Stimulated activated CD8-positive, alpha-beta memory T cell treated with anti-CD3 and anti-CD28 coated beads, Interleukin-15, amount 100 ng/mL, for 24 hours (primary cell): ENCODE measurements around the gene MMP12.

ENCODE experiments used
- DNase-seq: peaks from one replicate; pipeline ENCODE4 v3.0.0-alpha.2; 2020; ENCODE audit warnings: low read depth

The MMP12 gene

DNA sequence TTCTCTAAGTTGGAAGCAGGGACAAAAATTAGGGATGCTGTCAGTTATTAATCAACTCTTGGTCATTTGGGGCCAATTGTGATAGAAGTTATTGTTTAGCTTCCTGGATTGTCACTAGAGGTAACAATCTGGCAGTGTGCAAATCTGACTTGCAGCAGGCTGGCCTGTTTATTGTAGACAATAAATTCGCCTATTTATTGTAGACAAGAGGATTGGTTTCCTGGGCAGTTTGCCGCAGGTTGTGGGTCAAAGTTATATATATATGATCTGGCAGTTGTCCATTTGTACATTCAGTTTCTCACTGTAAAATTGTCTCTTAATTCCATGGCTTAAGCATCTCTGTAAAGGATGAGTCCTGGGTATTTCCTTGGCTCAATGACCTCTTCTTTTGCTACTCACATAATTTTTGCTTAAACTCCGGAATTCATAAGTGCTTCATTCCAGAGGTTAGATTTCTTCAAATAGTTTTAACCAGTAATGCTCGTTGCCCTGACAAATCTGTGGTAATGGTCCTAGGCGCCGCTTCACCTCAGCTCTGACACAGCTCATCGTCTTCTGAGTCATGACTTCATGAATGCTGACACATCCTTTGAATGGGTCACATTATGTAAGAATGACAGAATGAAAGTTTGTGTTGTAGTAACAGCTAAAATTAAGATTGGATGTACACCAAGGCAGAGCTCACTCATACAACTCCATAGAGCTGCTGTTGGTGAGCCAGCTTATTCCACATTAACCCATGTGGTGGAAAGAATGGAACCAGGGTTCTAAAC is 23.6 kb downstream of the MMP12 start:
- no peak for DNase-seq

DNA sequence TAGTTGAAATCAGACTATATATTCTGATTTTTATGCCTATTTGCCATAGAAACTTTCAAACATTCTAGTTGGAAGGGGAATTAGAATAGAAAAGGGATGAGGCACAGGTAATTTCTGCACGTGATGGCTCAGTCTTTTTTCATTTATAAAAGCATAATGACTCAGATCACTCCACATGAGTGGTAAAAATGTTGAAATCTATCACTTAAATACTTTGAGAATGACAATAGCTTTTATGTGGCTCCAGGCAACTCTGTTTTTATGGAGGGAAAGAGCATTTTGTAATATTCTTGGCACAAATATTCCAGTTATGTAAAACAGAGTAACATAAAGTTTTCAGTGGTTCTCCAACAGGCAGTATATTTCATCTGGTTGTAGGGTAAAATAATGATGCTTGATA is 25.5 kb downstream of the MMP12 start:
- no peak for DNase-seq

GRCh38 chr11:102846292-102846691 is 28.5 kb downstream of the MMP12 start:
- no peak for DNase-seq

GRCh38 chr11:102843489-102843888 is 31.3 kb downstream of the MMP12 start, which contains the start of gene MMP3:
MMP3 (minus strand) TSS chr11:102843609; CDS start chr11:102843546, 63 bp downstream.
- no peak for DNase-seq

DNA sequence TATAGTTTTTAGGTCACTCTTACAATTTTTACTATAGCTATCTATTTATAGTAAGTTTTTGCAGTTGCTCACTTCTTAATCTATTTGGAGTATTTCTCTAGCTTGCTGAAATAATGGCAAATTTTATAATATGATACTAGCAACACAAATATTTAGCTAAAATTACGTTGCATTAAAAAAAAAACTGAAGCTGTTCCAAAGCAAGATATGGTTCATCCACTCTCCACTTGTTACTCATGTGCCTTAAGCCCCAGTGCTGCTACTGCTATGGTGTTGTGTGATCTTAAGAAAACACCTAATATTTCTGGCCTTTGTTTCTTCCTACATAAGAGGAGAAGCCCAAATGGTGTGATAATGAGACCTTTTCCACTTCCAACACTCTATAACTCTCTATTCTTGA is 31.9 kb downstream of the MMP12 start:
- DNase-seq: no peak

GRCh38 chr11:102840018-102840417 is 34.8 kb downstream of the MMP12 start:
- DNase-seq: no peak

DNA sequence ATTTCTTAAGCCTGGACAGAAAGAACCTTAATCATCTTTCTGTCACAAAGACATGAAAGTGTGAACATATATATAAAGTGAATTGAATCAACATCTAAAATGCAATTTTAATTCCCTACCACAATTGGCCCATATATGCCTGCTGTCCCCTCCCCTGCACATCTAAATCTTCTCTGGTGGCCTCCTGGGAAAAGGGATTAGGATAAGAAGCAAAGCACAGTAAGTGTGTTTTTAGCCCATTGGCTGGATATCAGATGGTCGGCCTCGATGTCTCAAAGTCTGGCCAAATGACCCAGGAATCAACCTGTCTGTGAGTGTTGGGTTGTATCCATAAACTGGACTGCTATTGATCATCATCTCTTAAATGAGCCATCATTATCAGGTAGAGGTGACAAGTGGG is 37.1 kb downstream of the MMP12 start:
- no peak for DNase-seq

DNA sequence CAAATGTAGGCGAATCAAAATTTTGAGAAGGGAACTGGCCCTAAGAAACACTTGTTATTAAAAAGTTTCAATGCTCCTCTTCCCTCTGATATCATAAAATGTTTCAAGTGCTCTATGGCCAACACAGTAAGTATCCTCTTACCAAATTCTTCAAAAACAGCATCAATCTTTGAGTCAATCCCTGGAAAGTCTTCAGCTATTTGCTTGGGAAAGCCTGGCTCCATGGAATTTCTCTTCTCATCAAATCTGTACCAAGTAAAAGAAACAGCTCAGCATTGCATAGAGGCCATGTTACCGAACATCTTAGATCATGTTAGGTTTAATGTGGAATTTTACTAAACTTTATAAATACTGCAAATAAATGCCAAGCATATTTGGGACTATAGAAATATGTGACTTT is 37.6 kb downstream of the MMP12 start:
- no peak for DNase-seq

- DNase-seq: no peak
Measured at GRCh38 chr11:102836290-102836875, 38.4 kb downstream of the MMP12 start.

DNA sequence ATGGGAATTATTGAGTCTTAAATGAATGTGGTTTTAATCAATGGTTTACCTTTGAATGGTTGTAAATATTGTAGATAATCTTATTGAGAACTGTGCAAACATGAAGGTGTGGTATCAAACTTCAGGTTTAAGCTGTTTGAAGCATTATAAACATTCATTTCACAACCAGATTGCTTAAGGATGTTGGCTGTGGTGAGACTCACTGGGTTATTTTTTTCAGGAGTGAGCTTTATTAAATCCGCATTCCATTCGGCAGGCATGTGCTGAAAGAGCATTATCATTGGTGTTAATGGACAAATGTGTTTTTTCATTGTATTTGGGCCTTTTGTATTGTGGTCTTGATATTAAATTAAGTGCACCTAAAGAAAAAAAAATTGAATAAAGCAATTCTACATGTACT is 41.1 kb downstream of the MMP12 start:
- DNase-seq: no peak

GRCh38 chr11:102832612-102833011 is 42.2 kb downstream of the MMP12 start:
- DNase-seq: no peak

GRCh38 chr11:102831489-102832440 is 43.0 kb downstream of the MMP12 start:
- DNase-seq: no peak

- DNase-seq: no peak
Measured at GRCh38 chr11:102831128-102831488, 43.7 kb downstream of the MMP12 start.

- DNase-seq: no peak
Measured at GRCh38 chr11:102830001-102830727, 44.6 kb downstream of the MMP12 start.

DNA sequence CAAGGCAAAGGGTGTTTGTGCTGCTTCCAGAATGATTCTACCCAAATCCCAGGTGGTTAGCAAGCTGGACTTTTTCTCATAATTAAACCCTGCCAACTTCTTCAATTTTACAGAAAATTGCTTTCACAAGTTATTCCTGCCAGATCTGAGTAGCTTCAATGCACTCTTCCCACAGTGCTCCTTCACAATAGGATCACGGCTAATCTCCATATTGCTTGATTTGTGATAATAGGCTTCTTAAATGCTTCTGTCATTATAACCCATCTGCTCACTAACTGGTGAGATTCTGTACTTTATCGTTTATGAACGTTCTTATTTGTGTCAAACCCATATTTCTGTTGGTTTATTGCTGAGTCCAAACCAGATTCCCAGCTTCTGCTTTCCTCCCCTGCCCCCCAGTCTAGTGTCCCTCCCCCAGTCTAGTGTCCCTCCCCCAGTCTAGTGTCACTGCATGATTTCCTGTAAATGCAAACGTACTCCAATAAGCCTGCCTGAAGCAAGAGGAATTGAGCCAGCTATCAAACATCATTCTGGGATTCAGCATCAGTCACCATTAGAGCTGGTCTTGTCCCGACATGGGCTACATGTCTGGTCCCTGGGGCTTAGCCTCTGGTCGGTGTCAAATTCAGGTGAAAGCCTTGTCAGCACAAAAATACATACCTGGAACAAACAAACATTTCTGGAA is 45.3 kb downstream of the MMP12 start:
- DNase-seq: no peak

DNA sequence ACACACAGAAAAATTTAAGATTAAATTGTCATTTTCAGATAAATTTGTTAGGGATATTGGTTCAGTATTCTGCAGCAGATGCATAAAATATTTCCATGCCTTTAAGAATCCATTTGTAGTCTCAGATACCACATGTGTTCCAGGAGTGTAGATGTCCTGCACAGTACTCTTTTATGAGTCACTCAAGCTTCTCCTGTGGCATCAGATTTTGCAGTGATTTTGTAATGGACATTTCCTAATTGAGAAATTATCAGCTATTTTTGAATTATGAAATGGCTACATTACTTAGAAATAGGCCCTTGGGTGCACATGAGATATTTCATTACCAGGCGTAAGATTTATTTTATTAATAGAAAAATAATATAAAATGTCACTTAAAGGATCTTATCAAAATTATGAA is 50.2 kb downstream of the MMP12 start:
- no peak for DNase-seq

DNA sequence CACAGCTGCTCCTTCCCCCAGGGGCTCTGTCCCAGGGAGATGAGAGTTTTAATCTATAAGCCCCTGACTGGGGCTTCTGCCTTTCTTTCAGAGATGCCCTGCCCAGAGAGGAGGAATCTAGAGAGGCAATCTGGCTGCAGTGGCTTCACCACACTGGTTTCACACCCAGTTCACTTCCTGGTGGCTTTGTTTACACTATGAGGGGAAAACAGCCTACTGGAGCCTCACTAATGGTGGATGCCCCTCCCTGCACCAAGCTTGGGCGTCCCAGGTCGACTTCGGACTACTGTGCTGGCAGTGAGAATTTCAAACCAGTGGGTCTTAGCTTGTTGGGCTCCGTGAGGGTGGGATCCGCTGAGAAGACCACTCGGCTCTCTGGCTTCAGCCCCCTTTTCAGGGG is 55.3 kb downstream of the MMP12 start:
- no peak for DNase-seq

DNA sequence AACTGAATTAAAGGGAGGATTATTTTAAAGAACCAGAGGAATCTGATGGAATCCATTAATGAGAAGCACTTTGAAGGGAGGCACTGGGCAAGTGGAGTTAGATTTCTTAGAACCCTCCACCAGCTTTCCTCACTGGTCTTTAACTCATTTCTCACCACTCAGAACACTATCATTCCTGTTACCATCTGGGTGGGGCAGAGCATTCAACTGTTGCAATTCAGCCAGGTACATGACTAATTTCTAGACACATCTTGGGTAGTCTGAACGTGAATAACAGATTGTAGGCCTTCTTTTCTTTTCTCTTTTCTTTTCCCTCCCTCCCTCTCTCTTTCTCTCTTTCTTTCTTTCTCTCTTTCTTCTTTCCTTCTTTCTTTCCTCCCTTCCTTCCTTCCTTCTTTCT is 61.3 kb downstream of the MMP12 start:
- no peak for DNase-seq
